ENCODE results near the gene HHIPL1.
A peak's percentile ranks its signal among the peaks of the same experiment; 100 is the strongest.

GRCh38 chr14:99628887-99629618, 15.9 kb upstream of the HHIPL1 start:
- peak; percentile 96 for TF ChIP-seq CTCF (IDR thresholded peaks at IDR 0.05)
- no peak for TF ChIP-seq POLR2AphosphoS5 (IDR thresholded peaks at IDR 0.05; ENCODE audit: low read depth, low read length)
- TF ChIP-seq REST (IDR thresholded peaks at IDR 0.05; ENCODE audit: insufficient read depth in 1 of 2, low read depth in 2 of 2, low read length in 1 of 2), result no peak
- TF ChIP-seq SIN3A (IDR thresholded peaks at IDR 0.05; ENCODE audit: borderline replicate concordance, insufficient read depth, low read depth, low read length), result no peak
